Left ventricle myocardium superior (tissue), 1 donor: Measurements from ENCODE around the gene FFAR3. TPM values are rescaled to one million over a fixed set of nuclear protein-coding genes. Genes with fewer than 3 reads are reported as not detected.
"Not testable (repeated sequence)": the region's sequence is repeated elsewhere in the genome, so short reads cannot be mapped to it uniquely, and the experiment has no call there.

Source experiments
- ATAC-seq: fragments of 200-7000 bp; cut with Tn5 transposase; one replicate; pipeline ENCODE4 v1.9.1; 2020; ENCODE audit warnings: mild to moderate bottlenecking, moderate library complexity
- DNase-seq: peaks from one replicate; pipeline ENCODE4 v3.0.0-alpha.2; 2020
- intact Hi-C: fragments of 100-400 bp; cut with micrococcal nuclease; formaldehyde crosslinking; loops from one replicate; pipeline ENCODE4 v1.11.0; 2022
- total RNA-seq: library from RNA; stranded (reverse); fragmentation: NEBNext Ultra II Directional; extraction: Animal tissue kit (Norgen Biotek cat#: 25700); gene quantifications from one replicate; pipeline ENCODE4 v1.2.1, GENCODE V29; 2021
- donor health status: DM: no; HTN: yes; CAD: no; lungs with severe emphysema.

FFAR3 gene
- total RNA-seq, 1 donor from 2014 or later, result not detected

DNA sequence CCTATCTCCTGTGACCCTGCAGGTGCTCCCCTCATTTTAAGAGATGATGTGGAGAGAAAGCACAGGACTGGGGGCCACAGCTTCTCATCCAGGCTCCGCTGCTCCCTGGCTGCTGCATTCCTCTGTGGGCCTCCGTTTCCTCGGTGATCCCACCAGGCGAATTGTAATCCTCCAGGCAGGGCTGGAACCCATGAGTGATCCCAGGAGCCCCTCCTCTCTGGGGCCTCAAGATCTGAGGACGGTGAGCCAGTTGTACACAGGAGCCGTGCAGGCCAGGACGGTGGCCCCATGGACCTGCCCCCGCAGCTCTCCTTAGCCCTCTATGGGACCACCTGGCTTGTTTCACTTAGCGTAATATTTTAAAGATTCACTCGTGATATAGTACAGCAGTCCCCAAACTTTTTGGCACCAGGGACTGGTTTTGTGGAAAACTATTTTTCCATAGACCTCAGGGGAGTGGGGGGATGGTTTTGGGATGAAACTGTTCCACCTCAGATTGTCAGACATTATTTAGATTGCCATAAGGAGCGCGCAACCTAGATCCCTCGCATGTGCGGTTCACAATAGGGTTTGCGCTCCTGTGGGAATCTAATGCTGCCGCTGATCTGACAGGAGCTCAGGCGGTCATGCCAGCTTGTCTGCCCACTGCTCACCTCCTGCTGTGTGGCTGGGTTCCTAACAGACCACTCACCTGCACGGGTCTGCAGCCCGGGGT, 5.6 kb downstream of the FFAR3 start:
- DNase-seq (no peak), ATAC-seq (no peak)
- intact Hi-C loops, result no loop called here

DNA sequence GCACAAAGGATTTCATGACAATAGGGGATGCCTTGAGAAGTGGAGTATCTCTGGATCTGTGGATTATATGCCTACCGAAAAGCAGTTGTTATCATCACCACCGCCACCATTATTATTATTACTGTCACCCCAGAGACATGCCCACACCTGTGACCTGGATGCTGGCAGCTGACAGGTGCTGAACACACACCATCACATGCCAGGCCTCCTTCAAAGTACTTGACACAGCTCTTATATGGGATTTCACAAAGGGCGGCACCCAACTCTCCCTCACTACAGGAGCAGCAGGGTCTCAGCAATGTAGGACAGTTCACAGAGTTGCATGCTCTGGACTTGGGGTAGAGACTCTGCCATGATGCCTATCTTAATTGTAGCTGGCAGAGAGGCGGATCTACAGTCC, 7.0 kb downstream of the FFAR3 start:
- intact Hi-C loops, result no loop called here
- DNase-seq (no peak), ATAC-seq (no peak)

- ATAC-seq (no peak), DNase-seq (no peak)
- intact Hi-C loops, result no loop called here
These were observed 10.1 kb downstream of the FFAR3 start for GRCh38 chr19:35368378-35368777.

DNA sequence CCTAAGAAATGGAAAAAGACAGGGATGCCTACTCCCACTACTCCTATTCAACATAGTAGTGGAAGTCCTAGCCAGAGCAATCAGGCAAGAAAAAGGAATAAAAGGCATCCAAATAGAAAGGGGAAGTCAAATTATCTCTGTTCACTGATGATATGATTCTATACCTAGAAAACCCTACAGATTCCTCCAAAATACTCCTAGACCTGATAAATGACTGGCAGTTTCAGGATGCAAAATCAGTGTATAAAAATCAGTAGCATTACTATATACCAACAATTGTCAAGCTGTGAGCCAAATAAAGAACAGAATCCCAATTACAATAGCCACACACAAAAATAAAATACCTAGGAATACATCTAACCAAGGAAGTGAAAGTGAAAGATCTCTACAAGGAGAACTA, 11.3 kb downstream of the FFAR3 start:
- intact Hi-C loops, result no loop called here
- DNase-seq (no peak), ATAC-seq (no peak)

DNA sequence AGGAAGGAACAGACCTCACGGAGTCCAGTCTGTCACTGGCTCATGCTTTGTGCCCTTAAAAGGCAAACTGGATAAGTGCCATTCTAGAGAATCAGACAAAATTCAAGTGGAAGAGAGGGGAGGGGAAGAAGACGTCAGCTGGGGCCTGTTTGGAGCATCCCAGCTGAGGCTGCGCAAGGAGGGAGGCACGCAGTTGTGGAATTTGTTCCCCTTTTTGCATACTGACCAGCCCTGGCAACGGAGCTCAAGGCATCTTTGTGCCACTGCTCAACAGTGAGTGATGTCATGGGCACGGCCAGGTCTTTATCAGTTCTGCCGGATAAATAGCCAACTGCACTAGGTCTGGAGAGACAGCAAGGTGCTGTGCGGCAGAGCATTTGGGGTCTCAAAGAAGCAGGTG, 12.5 kb downstream of the FFAR3 start, which contains the start of gene GPR42:
GPR42 (plus strand) TSS at position 347 of the 400 bp plus-strand sequence. CDS start 292 bp downstream, outside the sequence.
- DNase-seq (no peak), ATAC-seq (no peak)
- intact Hi-C loops, result no loop called here

- no peak for DNase-seq
- ATAC-seq, result no peak
- intact Hi-C loops, result no loop called here
These were observed 15.2 kb downstream of the FFAR3 start for GRCh38 chr19:35373492-35373891.

- ATAC-seq, DNase-seq, intact Hi-C loops: not testable (repeated sequence)
These were observed 15.8 kb downstream of the FFAR3 start for GRCh38 chr19:35374031-35374430.

GRCh38 chr19:35375505-35376307, 17.4 kb downstream of the FFAR3 start:
- intact Hi-C loops, result no loop called here
- DNase-seq (no peak), ATAC-seq (no peak)

DNA sequence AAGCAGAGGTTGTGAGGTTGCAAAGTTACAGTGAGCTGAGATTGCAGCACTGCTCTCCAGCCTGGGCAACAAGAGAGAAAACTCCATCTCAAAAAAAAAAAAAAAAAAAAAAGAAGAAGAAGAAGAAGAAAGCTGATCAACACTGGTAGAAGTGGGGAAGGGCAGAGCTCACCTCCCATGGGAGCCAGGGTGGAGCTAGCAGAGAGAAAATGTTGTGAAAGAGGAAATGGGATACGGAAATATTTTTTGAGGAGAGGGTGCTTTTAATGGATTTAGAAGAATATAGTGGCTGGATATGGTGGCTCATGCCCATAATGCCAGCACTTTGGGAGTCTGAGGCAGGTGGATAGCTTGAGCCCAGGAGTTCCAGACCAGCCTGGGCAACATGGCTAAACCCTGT, 19.4 kb downstream of the FFAR3 start:
- intact Hi-C loops, result no loop called here
- ATAC-seq (peak; percentile 36), DNase-seq (peak; percentile 46)

GRCh38 chr19:35378356-35378755, 20.1 kb downstream of the FFAR3 start:
- ATAC-seq (no peak), DNase-seq (no peak)
- intact Hi-C loops, result no loop called here

DNA sequence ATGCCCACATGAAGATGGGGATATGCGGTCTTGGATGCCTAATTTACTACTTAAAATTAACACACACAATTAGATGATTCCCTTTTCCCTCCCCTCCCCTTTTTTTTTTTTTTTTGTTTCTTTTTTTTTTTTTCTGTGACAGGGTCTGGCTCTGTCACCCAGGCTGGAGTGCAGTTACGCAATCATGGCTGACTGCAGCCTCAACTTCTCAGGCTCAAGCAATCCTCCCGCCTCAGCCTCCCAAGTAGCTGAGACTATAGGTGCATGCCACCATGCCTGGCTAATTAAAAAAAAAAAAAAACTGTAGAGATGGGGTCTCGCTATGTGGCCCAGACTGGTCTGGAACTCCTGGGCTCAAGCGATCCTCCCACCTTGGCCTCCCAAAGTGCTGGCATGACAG, 21.3 kb downstream of the FFAR3 start:
- intact Hi-C loops, ATAC-seq, DNase-seq: not testable (repeated sequence)

DNA sequence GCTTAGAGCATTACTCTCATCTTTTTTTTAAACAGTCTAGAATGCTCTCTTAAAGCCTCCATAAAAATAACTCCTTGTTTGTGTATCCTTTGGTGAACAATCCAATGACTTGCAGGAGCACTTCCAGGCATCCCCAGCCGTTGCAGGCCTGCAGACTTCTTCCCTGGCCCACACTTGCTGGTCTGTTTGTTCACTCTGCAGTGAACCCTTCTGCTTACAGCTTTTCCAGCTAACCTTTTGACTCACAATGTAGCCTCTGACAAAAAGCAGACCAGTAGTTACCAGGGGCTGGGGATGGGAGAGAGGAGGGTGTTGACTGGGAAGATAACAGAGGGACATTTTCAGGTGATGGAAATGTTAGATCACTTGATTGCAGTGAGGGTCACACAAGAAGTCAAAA, 21.7 kb downstream of the FFAR3 start:
- DNase-seq, result no peak
- intact Hi-C loops, result no loop called here
- peak; percentile 53 for ATAC-seq

DNA sequence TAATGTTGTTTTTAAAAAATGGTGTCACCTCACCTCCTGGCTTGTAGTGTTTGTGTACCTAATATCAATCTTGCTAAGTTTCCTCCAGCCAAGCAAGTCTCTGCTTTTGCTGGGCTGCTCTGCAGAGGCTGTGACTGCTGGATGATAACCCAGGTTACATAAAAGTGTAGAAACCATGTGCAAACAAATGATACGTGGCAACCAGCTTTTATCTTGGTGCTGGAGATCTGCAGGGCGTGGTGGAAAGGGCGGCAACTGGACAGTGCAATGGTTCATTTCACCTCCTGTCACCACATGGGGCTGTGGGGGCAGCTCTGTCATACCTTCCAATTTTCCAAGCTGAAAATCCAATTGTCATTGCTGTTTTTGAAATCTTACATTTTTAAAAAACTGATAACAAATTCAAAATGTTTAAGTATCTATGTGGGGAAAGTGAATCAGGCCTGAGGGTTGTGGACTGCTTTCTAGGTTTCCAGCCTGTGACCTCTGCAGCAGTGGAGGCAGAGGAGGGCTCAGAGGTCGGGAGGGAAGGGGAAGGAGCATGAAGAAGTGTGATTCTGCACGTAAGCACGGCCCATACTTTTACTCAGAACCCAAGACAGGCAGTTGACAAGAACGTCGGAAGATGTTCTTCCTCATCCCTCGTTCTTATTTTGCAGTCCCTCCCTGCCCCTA, 22.3 kb downstream of the FFAR3 start:
- intact Hi-C loops, result no loop called here
- DNase-seq (no peak), ATAC-seq (peak; percentile 57)

DNA sequence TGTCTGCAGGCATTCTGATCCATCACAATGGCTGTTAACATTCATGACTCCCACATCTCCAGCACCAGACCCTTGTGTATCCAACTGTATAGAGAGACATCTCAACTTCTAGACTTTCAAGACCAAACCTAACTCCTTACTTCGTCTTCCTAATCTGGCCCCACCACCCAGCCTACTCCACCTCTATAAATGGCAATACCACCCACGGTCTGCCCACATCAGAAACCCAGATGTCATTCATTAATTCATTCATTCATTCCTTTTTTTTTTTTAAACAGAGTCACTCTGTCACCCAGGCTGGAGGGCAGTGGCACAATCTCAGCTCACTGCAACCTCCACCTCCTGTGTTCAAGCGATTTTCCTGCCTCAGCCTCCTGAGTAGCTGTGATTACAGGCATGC, 23.1 kb downstream of the FFAR3 start:
- ATAC-seq (no peak), DNase-seq (no peak)
- intact Hi-C loops, result no loop called here

GRCh38 chr19:35381926-35382325, 23.7 kb downstream of the FFAR3 start:
- intact Hi-C loops, result no loop called here
- no peak for ATAC-seq
- no peak for DNase-seq

- no peak for DNase-seq
- intact Hi-C loops, result no loop called here
- no peak for ATAC-seq
These were observed 25.3 kb downstream of the FFAR3 start for GRCh38 chr19:35383536-35383935.

DNA sequence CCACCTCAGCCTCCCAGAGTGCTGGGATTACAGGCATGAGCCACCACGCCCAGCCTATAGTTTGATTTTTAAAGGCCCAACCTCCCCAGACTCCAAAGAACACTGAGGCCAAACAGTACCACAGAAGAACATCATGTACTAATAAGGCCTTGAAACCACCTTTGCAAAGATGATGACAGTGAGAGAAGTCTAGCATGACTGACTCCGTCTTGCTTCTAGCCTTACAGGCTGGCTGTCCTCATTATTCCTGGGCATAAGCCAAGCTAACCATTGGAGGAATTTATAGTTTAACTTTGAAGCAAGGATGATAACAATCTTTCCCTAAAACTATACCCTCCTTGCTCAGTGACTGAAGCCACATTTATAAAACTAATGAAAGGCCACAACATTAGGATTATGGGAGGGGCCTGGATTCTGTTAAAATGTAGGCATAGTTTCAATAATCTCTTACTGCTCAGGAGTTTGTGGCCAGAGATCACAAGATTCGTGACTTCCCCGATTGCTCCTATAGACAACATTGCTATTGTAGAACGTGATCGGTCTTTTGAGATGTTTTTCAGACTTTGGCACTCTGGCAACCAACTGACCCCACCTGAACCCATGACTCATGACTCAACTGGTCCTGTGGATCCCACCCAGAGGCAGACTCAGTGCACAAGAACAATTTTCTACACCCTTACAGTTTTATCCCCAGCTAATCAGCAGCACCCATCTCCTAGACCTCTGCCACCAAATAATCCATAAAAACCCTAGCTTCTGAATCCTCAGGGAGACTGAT, 30.2 kb downstream of the FFAR3 start:
- no peak for ATAC-seq
- intact Hi-C loops, result no loop called here
- DNase-seq, result no peak

GRCh38 chr19:35389192-35389861, 31.1 kb downstream of the FFAR3 start:
- intact Hi-C loops, result no loop called here
- DNase-seq (no peak), ATAC-seq (no peak)
